ENCODE data around the gene FANCD2OS. TPM values are rescaled to one million over a fixed set of nuclear protein-coding genes. Genes with fewer than 3 reads are reported as not detected.
"Not testable (repeated sequence)": the region's sequence is repeated elsewhere in the genome, so short reads cannot be mapped to it uniquely, and the experiment has no call there.

FANCD2OS gene
- total RNA-seq, 4 donors from 2014 or later = not detected

GRCh38 chr3:10106919-10107318 lies 1.1 kb downstream of the FANCD2OS start:
- Histone ChIP-seq H3K9me3 (no peaks in the 10 kb centered on the region), H3K27me3 (no peaks in the 10 kb centered on the region), H3K36me3 (no peaks in the 10 kb centered on the region), H3K4me3 (replicated peaks in 1 of 3) (no peak overlapping the region), H3K4me1 (no peaks in the 10 kb centered on the region), H3K27ac (no peak overlapping the region)
- WGBS, 2 donors = 88 to 92% methylated on average over 2 of the region's 2 CpGs
- TF ChIP-seq POLR2A (IDR thresholded peaks at IDR 0.05) (no peak), CTCF (IDR thresholded peaks at IDR 0.05) (no peak)
- intact Hi-C loops (cut with DNase I) = no loop called here
- no peak for DNase-seq

GRCh38 chr3:10099041-10099440 lies 9.0 kb downstream of the FANCD2OS start:
- no peaks in the 10 kb centered on the region for H3K9me3 ChIP-seq
- no peaks in the 10 kb centered on the region for H3K27me3 ChIP-seq
- DNase-seq = no peak
- no peaks in the 10 kb centered on the region for H3K4me1 ChIP-seq
- intact Hi-C loops (cut with DNase I) = no loop called here
- 94 to 96% methylated on average over 5 of the region's 5 CpGs for WGBS, 2 donors
- TF ChIP-seq CTCF (IDR thresholded peaks at IDR 0.05) (no peak), POLR2A (IDR thresholded peaks at IDR 0.05) (no peak)
- H3K4me3 ChIP-seq (replicated peaks in 1 of 3) = no peak overlapping the region
- no peaks in the 10 kb centered on the region for H3K36me3 ChIP-seq
- H3K27ac ChIP-seq = no peak overlapping the region

- Histone ChIP-seq H3K9me3 (no peaks in the 10 kb centered on the region), H3K27me3 (no peaks in the 10 kb centered on the region), H3K27ac (no peak overlapping the region), H3K4me1 (no peaks in the 10 kb centered on the region), H3K4me3 (replicated peaks in 1 of 3) (no peak overlapping the region), H3K36me3 (no peaks in the 10 kb centered on the region)
- intact Hi-C loops (cut with DNase I) = no loop called here
- no peak for DNase-seq
- TF ChIP-seq CTCF (IDR thresholded peaks at IDR 0.05) (no peak), POLR2A (IDR thresholded peaks at IDR 0.05) (no peak)
- 93 to 96% methylated on average over 3 of the region's 3 CpGs for WGBS, 2 donors
These were observed 14.4 kb downstream of the FANCD2OS start for GRCh38 chr3:10093678-10094077.

- H3K27me3 ChIP-seq; H3K4me1 ChIP-seq; H3K36me3 ChIP-seq; intact Hi-C loops (cut with DNase I); H3K4me3 ChIP-seq (replicated peaks in 1 of 3); DNase-seq; H3K27ac ChIP-seq; H3K9me3 ChIP-seq: not testable (repeated sequence)
- WGBS, 2 donors = 86 to 100% methylated on average over 1 to 2 of the region's 2 CpGs
These were observed 16.7 kb downstream of the FANCD2OS start for GRCh38 chr3:10091387-10091786.

GRCh38 chr3:10090774-10091173 lies 17.3 kb downstream of the FANCD2OS start:
- H3K36me3 ChIP-seq; H3K27me3 ChIP-seq; H3K4me3 ChIP-seq (replicated peaks in 1 of 3); intact Hi-C loops (cut with DNase I); DNase-seq; H3K4me1 ChIP-seq; H3K9me3 ChIP-seq; H3K27ac ChIP-seq: not testable (repeated sequence)
- 83% methylated on average over 1 of the region's 1 CpG; no CpG with 5 or more reads in 1 of the 2 donors for WGBS, 2 donors

- Histone ChIP-seq H3K4me3 (replicated peaks in 1 of 3) (no peak overlapping the region), H3K36me3 (no peaks in the 10 kb centered on the region), H3K9me3 (no peaks in the 10 kb centered on the region), H3K4me1 (peaks cover 0 to 9% of the 10 kb centered on the region in 2 donors), H3K27me3 (no peaks in the 10 kb centered on the region), H3K27ac (no peak overlapping the region)
- no peak for DNase-seq
- TF ChIP-seq POLR2A (IDR thresholded peaks at IDR 0.05) (no peak), CTCF (IDR thresholded peaks at IDR 0.05) (no peak)
- intact Hi-C loops (cut with DNase I) = no loop called here
- WGBS, 2 donors = 96 to 98% methylated on average over 6 of the region's 6 CpGs
These were observed 17.9 kb downstream of the FANCD2OS start for GRCh38 chr3:10090179-10090578.

Measured in thyroid gland (tissue), 4 donors.